HG03575 (cell line): ENCODE measurements around the gene MDGA2.
"Not testable (repeated sequence)": the region's sequence is repeated elsewhere in the genome, so short reads cannot be mapped to it uniquely, and the experiment has no call there.

ENCODE experiments used
- ATAC-seq: cut with Tn5 transposase; IDR thresholded peaks from one replicate; pipeline ENCODE4 v1.9.1; 2021; ENCODE audit not compliant: unreplicated experiment, insufficient number of reproducible peaks, low FRiP score; ENCODE audit errors: extremely low read depth

MDGA2 gene

GRCh38 chr14:47626151-47627035, 49.0 kb downstream of the MDGA2 start:
- ATAC-seq: no peak

- not testable (repeated sequence) for ATAC-seq
Measured at GRCh38 chr14:47624126-47624525, 51.3 kb downstream of the MDGA2 start.

- ATAC-seq: no peak
Measured at GRCh38 chr14:47619392-47619791, 56.0 kb downstream of the MDGA2 start.

GRCh38 chr14:47606566-47606965, 68.8 kb downstream of the MDGA2 start:
- ATAC-seq: no peak

- no peak for ATAC-seq
Measured at GRCh38 chr14:47596860-47597259, 78.5 kb downstream of the MDGA2 start.

DNA sequence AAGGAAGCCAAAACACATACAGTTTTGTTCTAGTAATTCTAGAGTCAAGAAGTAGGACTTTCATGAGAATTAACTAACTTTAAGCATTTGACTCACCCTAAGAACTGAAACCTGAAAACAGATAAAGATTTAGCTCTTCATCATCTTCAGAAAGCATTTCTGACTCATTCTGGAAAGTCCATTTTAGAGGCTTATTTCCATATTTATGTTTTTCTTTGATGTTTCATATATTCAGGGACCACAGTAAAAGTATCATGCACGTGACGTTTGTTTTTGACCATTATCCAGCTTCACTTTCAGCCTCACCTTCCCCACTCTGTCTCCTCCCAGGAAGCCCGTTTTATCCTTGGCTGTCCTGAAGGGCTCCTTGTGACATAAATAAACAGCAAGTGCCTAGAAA, 79.2 kb downstream of the MDGA2 start:
- ATAC-seq: peak; percentile 96

DNA sequence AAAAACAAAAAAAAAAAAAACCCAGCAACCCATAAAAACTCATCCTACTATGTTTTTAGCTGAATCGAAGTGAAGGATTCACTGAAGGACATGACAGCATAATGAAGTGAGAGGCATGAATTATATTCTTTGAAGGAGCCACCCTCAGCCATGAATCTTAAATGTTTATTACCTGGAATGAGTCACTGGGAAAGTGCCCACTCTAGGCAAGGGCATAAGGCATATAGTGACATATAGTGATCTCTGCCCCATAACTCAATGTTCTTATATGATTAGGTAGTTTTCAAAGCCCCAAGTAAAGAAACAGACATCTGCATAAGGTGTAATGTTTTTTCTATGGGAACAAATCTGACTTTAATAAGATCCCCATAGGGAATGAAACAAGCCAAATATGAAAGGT, 79.9 kb downstream of the MDGA2 start:
- ATAC-seq: no peak

GRCh38 chr14:47590767-47591495, 84.5 kb downstream of the MDGA2 start:
- no peak for ATAC-seq

- ATAC-seq: no peak
Measured at GRCh38 chr14:47585447-47585846, 90.0 kb downstream of the MDGA2 start.

GRCh38 chr14:47567273-47567672, 108.1 kb downstream of the MDGA2 start:
- no peak for ATAC-seq

GRCh38 chr14:47557894-47558293, 117.5 kb downstream of the MDGA2 start:
- ATAC-seq: no peak

- no peak for ATAC-seq
Measured at GRCh38 chr14:47555333-47555732, 120.1 kb downstream of the MDGA2 start.

DNA sequence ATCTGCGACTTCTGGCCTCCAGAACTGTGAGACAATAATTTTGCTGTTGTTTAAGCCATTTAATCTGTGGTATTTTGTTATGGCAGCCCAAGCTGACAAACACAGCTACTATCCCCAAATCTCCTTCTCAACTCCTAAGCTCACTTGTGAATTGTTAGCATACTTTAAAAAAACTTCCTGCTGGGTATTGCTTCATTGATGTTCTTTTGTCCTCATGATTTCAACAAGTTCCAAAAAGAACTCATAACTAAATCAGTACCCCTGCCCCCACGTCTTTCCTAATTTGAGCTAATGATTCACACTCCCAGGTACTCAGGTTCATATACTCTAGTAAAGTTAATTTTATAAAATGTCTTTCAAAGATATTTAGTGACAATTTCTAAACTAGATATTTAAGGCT, 125.5 kb downstream of the MDGA2 start:
- ATAC-seq: no peak

DNA sequence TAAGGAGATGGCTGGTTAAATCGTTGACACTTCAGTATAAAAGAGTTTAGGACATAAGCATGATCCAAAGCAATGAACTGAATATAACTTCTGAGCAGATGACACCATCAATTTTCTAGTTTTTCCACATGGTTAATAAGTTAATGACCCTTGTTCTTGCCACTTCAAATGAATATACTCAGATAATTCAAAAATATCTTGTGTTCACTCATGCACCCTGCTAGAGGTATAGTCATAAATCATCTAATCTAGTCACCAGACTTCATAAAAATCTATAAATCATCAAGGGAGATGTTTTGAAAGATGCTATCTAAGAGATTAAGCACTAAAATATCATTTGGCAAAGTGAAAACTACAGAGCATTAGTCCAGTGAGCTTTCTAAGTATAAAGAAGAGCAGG, 131.9 kb downstream of the MDGA2 start:
- ATAC-seq: no peak

DNA sequence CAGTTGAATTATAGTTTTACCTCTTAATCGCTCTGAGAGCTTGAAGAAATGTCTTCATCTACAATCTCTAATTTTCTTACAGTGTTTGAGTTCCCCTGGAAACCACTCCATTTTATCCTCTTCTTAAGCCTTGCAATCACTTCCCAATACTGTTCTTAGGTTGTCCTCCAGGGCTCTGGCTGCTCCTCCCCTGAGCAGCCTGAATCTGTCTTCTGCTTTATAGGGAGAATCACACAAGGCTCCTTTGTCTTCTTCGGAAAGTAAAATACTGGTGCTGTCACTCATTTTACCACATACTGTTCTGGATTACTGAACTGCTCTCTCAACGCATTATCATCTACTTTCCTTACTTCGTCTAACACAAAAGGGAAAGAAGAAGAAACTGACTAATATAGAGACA, 133.7 kb downstream of the MDGA2 start:
- no peak for ATAC-seq

DNA sequence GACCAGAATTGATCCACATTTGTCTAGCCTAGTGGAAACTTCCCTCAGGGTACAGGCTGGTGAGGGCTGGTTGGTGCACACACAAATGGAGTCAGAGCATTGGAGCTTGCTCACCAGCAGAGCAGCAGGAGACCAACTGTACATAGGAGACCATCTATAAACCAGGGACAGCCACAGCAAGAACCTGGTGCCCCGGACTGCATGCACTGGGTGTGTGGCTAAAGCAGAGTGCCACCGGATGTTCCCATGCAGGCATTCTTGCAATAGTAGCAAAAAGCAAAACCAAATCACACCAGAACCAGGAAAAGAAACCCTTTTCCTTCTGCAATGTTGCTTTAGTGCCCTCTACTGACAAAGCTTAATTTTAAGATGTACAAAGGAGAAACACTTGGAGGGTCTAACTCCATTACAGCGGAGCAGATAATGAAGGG, 136.4 kb downstream of the MDGA2 start:
- no peak for ATAC-seq

DNA sequence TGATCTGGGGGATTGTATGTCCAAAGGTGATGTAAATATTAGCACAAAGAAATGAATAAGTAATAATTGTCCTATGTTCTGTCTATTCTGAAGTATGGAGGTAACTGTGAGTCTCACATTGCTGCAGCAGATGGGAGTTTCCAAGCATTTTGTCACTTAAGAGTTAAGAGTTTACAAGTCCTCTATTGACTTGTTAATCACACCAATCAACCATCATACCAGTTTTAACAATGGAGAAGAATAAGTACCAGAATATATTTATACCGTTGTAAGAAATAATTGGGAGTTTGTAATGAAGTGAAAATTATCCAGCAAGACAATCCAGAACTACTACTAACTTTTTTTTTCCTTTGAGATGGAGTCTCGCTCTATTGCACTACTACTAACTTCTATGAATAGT, 139.1 kb downstream of the MDGA2 start:
- no peak for ATAC-seq

DNA sequence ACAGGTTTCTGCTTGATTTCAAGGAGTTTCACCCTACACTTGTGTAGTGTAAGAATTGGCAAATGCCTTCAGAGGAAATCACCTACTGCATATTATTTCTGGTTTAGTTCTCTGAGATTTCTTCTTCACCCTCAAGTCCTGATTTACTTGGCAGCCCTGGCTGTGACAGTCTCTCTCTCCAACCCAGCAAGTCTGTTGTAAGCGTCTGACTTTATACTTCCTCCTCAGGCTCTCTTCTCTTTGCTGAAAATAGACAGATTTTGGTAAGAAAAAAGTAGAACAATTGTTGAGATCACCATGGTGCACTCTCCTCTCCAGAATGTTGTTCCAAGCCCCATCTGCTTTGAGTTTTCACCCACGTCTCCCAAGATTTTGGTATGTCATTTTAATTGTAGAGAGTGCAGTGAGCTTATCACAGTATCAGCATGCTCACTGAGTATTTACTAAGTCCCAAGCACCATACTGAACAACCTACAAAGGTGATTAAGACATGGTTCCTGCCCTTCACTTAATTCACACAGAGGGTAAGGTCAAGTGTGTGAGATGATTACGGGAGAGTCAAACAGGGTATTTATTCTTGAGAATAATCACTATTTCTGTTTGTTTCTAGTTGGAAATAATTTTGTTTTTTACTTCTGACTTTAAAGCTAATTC, 148.7 kb downstream of the MDGA2 start:
- ATAC-seq: no peak

DNA sequence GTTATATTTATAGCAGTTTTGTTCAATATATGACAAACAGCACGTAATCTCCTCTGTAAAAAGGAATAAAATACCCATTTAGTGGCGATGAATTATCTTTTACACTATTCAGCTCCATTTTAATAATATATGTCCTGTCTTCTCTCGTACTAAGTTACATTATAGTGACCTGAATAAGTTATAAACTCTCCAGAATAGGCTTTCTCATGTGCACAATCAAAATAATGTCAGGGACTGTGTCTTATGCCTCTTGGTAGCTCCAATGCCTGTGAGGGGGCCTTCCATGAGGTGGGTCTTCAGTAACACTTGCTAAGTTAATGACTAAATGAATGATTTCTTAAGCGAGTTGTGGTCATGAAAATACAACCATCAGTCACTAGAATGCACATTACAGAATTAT, 150.9 kb downstream of the MDGA2 start:
- no peak for ATAC-seq

DNA sequence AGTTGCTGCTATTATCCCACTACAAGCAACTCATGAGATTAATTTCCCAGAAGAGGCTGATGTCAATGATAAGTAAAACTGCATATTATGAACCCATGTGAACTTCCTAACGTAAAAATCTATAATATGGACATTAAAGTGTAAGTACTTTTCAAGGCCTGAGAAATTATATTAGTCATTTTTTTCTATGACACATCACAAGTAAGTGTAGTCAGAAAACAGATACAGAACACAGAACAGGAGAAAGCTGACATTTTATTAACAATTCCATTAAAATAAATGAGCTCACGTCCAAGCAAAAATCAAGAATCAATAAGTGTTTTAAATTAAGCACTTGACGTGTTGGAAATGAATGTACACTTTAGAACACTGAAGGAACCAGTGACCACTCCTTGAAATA, 155.0 kb downstream of the MDGA2 start:
- no peak for ATAC-seq
